HFFc6 (cell line): Measurements from ENCODE around the gene FLYWCH2. TPM values are rescaled to one million over a fixed set of nuclear protein-coding genes. Genes with fewer than 3 reads are reported as not detected.
"Not testable (repeated sequence)": the region's sequence is repeated elsewhere in the genome, so short reads cannot be mapped to it uniquely, and the experiment has no call there.

ENCODE experiments used
- DNase-seq: peaks from one replicate; pipeline ENCODE4 v3.0.0-alpha.2; 2018
- H3K27ac Mint-ChIP-seq: 2 replicates; pipeline ENCODE4 v1.8.0; 2020; ENCODE audit warnings: mild to moderate bottlenecking, mixed read lengths
- H3K27me3 Mint-ChIP-seq: 2 replicates; pipeline ENCODE4 v1.8.0; 2021; ENCODE audit warnings: mild to moderate bottlenecking, moderate library complexity, mixed read lengths; ENCODE audit not compliant: insufficient read depth
- H3K36me3 Mint-ChIP-seq: 2 replicates; pipeline ENCODE4 v1.8.0; 2021; ENCODE audit warnings: low read depth, mixed read lengths
- H3K4me1 Mint-ChIP-seq: 2 replicates; pipeline ENCODE4 v1.8.0; 2020; ENCODE audit warnings: low read depth, mixed read lengths
- H3K4me3 Mint-ChIP-seq: 2 replicates; pipeline ENCODE4 v1.8.0; 2020; ENCODE audit warnings: mild to moderate bottlenecking, moderate library complexity, mixed read lengths
- H3K9me3 Mint-ChIP-seq: 2 replicates; pipeline ENCODE4 v1.8.0; 2020; ENCODE audit warnings: mild to moderate bottlenecking, mixed read lengths
- total RNA-seq, 6 experiments: library from RNA; stranded (reverse); fragmentation: NEBNext Ultra II Directional; extraction: Animal tissue kit (Norgen Biotek cat#: 25700); gene quantifications; 2 replicates in 1 of 6; 3 replicates in 5 of 6; pipeline ENCODE4 v1.2.3, GENCODE V29; 2021
- TF ChIP-seq, protein P1 (sequence below): fragments of 200-600 bp; sonication (generic); IDR thresholded peaks from 2 replicates; pipeline ENCODE4 v1.5.0; 2021; ENCODE audit warnings: antibody characterized with exemption, mild to moderate bottlenecking

The FLYWCH2 gene
- total RNA-seq, 6 experiments from 2014 or later, result 24.5 to 29.3 (median 26.1) TPM

DNA sequence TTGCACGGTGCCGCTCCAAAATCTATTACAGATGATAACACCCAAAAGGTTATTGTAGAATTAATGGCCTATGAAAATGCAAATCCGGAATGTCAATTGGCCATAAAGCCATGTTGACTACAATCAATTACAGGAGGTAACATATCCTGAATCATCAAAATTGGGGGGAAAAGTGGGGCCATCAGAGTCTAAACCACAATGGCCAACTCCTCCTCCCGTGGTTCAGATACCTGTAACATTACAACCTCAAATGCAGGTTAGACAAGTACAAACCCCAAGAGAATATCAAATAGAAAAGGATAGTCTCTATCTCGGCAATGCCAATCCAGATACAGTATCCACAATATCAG is 43.6 kb downstream of the FLYWCH2 start:
- peak overlapping the region; percentile 41 for H3K27ac Mint-ChIP-seq
- DNase-seq, result no peak
- H3K9me3 Mint-ChIP-seq, result no peaks in the 10 kb centered on the region
- H3K27me3 Mint-ChIP-seq, result peaks cover 3% of the 10 kb centered on the region; the same call in 1 of the 2 replicates
- H3K4me1 Mint-ChIP-seq, result peaks cover 18% of the 10 kb centered on the region
- H3K36me3 Mint-ChIP-seq, result no peaks in the 10 kb centered on the region; the same call in 1 of the 2 replicates
- TF ChIP-seq, protein P1, sequence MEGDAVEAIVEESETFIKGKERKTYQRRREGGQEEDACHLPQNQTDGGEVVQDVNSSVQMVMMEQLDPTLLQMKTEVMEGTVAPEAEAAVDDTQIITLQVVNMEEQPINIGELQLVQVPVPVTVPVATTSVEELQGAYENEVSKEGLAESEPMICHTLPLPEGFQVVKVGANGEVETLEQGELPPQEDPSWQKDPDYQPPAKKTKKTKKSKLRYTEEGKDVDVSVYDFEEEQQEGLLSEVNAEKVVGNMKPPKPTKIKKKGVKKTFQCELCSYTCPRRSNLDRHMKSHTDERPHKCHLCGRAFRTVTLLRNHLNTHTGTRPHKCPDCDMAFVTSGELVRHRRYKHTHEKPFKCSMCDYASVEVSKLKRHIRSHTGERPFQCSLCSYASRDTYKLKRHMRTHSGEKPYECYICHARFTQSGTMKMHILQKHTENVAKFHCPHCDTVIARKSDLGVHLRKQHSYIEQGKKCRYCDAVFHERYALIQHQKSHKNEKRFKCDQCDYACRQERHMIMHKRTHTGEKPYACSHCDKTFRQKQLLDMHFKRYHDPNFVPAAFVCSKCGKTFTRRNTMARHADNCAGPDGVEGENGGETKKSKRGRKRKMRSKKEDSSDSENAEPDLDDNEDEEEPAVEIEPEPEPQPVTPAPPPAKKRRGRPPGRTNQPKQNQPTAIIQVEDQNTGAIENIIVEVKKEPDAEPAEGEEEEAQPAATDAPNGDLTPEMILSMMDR, result no peak
- H3K4me3 Mint-ChIP-seq, result peak overlapping the region; percentile 25

DNA sequence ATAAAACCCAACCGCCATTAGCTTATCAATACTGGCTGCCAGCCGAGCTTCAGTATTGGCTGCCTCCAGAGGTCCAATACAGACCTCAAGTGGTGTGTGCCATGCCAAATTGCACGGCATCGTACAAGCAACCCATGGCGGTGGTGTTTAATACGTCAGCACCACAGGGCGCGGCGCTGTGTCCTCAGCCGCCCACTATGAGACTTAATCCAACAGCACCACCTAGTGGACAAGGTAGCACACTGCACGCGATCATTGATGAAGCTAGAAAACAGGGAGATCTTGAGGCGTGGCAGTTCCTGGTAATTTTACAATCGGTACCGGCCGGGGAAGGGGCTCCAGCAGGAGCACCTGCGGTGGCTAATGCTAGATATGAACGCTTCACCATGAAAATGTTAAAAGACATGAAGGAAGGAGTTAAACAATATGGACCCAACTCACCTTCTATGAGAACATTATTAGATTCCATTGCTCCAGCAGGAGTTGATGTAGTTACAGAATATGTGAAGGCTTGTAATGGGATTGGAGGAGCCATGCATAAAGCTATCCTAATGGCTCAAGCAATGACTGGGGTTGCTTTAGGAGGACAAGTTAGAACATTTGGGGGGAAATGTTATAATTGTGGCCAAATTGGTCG is 44.1 kb downstream of the FLYWCH2 start:
- peaks cover 3% of the 10 kb centered on the region; the same call in 1 of the 2 replicates for H3K27me3 Mint-ChIP-seq
- peaks cover 18% of the 10 kb centered on the region for H3K4me1 Mint-ChIP-seq
- H3K9me3 Mint-ChIP-seq, result no peaks in the 10 kb centered on the region
- no peaks in the 10 kb centered on the region; the same call in 1 of the 2 replicates for H3K36me3 Mint-ChIP-seq
- TF ChIP-seq, protein P1, result peak; percentile 99
- DNase-seq, result peak; percentile 75
- H3K27ac Mint-ChIP-seq, result peak overlapping the region; percentile 41
- H3K4me3 Mint-ChIP-seq, result peak overlapping the region; percentile 25

DNA sequence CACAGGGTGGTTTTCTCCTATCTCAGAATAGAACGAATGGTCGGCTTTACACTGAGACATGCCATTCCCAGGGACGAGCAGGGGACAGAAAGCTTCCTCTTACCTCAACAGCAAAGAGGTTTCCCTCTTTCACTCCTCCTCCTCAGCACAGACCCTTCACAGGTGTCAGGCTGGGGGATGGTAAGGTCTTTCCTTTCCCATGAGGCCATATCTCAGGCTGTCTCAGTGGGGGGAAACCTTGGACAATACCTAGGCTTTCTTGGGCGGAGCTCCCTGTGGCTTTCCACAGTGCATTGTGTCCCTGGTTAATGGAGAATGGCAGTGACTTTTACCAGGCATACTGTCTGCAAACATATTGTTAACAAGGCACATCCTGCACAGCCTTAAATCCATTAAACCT is 45.1 kb downstream of the FLYWCH2 start:
- H3K4me1 Mint-ChIP-seq, result peaks cover 18% of the 10 kb centered on the region
- not testable (repeated sequence) for H3K4me3 Mint-ChIP-seq

DNA sequence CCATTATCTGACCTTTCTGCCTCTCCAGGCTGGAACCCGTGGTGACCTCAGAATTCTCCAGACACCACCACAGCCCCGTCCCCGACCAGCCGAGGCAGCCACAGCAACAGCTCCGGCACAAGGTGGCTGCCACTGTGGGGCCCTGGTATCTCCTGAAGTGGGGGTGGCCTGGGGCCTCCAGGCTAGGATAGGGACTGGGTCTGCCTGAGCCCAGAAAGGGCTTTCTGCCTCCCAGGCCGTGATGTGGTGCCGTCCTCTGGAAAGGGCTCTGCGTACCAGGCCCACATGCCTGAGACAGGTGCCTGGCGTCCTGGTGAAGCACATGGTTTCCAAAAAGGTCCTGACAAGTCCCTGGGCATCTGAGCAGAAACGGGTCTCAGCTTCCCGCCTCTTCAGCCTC is 45.8 kb downstream of the FLYWCH2 start:
- TF ChIP-seq, protein P1, result no peak
- Mint-ChIP-seq H3K27ac (no peak overlapping the region), H3K27me3 (peaks cover 3% of the 10 kb centered on the region; the same call in 1 of the 2 replicates), H3K36me3 (no peaks in the 10 kb centered on the region), H3K4me3 (no peak overlapping the region), H3K9me3 (no peaks in the 10 kb centered on the region), H3K4me1 (peaks cover 18% of the 10 kb centered on the region)
- no peak for DNase-seq

More for the DNA sequence above, 45.1 kb downstream of the FLYWCH2 start:
- DNase-seq, H3K27ac Mint-ChIP-seq, H3K27me3 Mint-ChIP-seq, H3K9me3 Mint-ChIP-seq, H3K36me3 Mint-ChIP-seq: not testable (repeated sequence)

DNA sequence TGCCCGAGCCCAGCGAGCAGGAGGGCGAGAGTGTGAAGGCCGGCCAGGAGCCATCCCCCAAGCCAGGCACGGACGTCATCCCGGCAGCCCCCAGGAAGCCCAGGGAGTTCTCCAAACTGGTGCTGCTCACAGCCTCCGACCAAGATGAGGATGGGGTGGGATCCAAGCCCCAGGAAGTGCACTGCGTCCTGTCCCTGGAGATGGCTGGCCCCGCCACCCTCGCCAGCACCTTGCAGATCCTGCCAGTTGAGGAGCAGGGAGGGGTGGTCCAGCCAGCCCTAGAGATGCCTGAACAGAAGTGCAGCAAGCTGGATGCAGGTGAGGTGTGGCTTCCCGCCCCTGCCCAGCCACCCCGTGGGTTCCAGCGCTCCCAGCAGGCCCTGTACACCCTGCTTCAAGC is 46.7 kb downstream of the FLYWCH2 start:
- no peak for DNase-seq

DNA sequence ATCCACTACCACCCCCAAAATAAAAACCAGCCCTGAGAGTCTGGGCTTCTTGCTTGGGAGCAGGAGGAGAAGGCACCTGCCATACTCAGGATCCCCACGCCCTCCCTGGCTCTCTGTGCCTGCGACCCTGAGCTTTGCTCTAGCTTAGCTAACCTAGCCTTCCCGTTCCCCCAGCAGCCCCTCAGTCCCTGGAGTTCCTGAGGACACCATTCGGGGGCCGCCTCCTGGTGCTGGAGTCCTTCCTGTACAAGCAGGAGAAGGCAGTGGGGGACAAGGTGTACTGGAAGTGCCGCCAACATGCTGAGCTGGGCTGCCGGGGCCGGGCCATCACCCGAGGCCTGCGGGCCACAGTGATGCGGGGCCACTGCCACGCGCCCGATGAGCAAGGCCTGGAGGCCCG is 47.2 kb downstream of the FLYWCH2 start:
- no peaks in the 10 kb centered on the region for H3K36me3 Mint-ChIP-seq
- peaks cover 3% of the 10 kb centered on the region; the same call in 1 of the 2 replicates for H3K27me3 Mint-ChIP-seq
- no peaks in the 10 kb centered on the region for H3K9me3 Mint-ChIP-seq
- no peak overlapping the region for H3K27ac Mint-ChIP-seq
- DNase-seq, result no peak
- peaks cover 18% of the 10 kb centered on the region for H3K4me1 Mint-ChIP-seq
- no peak overlapping the region for H3K4me3 Mint-ChIP-seq
- TF ChIP-seq, protein P1, result no peak

More for the DNA sequence above, 46.7 kb downstream of the FLYWCH2 start:
- no peaks in the 10 kb centered on the region for H3K9me3 Mint-ChIP-seq
- H3K27me3 Mint-ChIP-seq, result peaks cover 3% of the 10 kb centered on the region; the same call in 1 of the 2 replicates
- H3K36me3 Mint-ChIP-seq, result no peaks in the 10 kb centered on the region
- no peak overlapping the region for H3K27ac Mint-ChIP-seq
- H3K4me3 Mint-ChIP-seq, result no peak overlapping the region
- peaks cover 18% of the 10 kb centered on the region for H3K4me1 Mint-ChIP-seq
- TF ChIP-seq, protein P1, result no peak

DNA sequence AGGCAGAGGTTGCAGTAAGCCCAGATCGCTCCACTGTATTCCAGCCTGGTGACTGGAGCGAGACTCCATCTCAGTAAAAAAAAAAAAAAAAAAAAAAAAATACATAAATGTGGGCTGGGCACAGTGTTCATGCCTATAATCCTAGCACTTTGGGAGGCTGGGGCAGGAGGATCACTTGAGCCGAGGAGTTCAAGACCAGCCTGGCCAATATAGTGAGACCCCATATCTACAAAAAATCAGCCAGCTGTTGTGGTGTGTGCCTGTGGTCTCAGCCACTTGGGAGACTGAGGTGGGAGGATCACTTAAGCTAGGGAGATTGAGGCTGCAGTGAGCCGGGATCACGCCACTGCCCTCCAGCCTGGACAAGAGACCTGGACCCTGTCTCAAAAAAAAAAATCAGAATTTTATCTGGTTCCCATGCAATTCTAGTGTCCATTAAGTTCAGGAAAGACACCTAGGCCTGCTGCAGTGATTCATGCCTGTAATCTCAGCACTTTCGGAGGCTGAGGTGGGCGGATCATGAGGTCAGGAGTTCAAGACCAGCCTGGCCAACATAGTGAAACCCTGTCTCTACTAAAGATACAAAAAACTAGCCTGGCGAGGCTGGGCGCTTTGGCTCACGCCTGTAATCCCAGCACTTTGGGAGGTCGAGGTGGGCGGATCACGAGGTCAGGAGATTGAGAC is 48.4 kb downstream of the FLYWCH2 start:
- H3K27me3 Mint-ChIP-seq, H3K36me3 Mint-ChIP-seq, H3K9me3 Mint-ChIP-seq, H3K27ac Mint-ChIP-seq, H3K4me3 Mint-ChIP-seq, DNase-seq: not testable (repeated sequence)
- peaks cover 13% of the 10 kb centered on the region for H3K4me1 Mint-ChIP-seq
